Gastroesophageal sphincter (tissue), 4 donors: Measurements from ENCODE around the gene ALDH18A1. TPM values are rescaled to one million over a fixed set of nuclear protein-coding genes. Genes with fewer than 3 reads are reported as not detected.

Experiments used
- ATAC-seq: fragments of 150-250 bp; one replicate; pipeline ENCODE4 v1.9.1; 2016; ENCODE audit warnings: mild to moderate bottlenecking, moderate library complexity
- H3K27ac ChIP-seq, 4 donors: fragments of 200-600 bp; sonication (generic) in 3 of 4; 1 replicate in 3 of 4; 2 replicates in 1 of 4; pipeline ENCODE4 v1.5.1; 2016 to 2019
- H3K27me3 ChIP-seq: fragments of 200-600 bp; sonication (generic); one replicate; pipeline ENCODE4 v1.5.1; 2019
- H3K36me3 ChIP-seq, 2 donors: fragments of 200-600 bp; sonication (generic); one replicate each; pipeline ENCODE4 v1.5.1; 2019; ENCODE audit warnings: control low read depth in 1 of 2
- H3K4me1 ChIP-seq, 3 donors: fragments of 200-600 bp; sonication (generic); 1 replicate in 2 of 3; 2 replicates in 1 of 3; pipeline ENCODE4 v1.5.1; 2016 to 2019; ENCODE audit warnings: control low read depth in 2 of 3
- H3K4me3 ChIP-seq, 2 donors: fragments of 200-600 bp; sonication (generic); one replicate each; pipeline ENCODE4 v1.5.1; 2019; ENCODE audit warnings: mild to moderate bottlenecking in 1 of 2, moderate library complexity in 1 of 2
- H3K9me3 ChIP-seq, 3 donors: fragments of 200-600 bp; sonication (generic); one replicate each; pipeline ENCODE4 v1.5.1; 2017 to 2019; ENCODE audit warnings: control low read depth in 2 of 3
- EP300 ChIP-seq: sonication (generic); formaldehyde crosslinking; IDR thresholded peaks from one replicate; pipeline ENCODE4 v1.6.1; 2017; ENCODE audit warnings: antibody characterized with exemption, mild to moderate bottlenecking
- POLR2A ChIP-seq, 2 donors: fragments of 450-650 bp; IDR thresholded peaks; one replicate each; pipeline ENCODE4 v1.6.1; 2017; ENCODE audit warnings: antibody characterized with exemption in 2 of 2, mild to moderate bottlenecking in 2 of 2, moderate library complexity in 1 of 2
- POLR2AphosphoS5 ChIP-seq: sonication (generic); formaldehyde crosslinking; IDR thresholded peaks from one replicate; pipeline ENCODE4 v1.6.1; 2017; ENCODE audit warnings: antibody characterized with exemption
- WGBS, 2 donors: methylation state at CpG; one replicate each; pipeline ENCODE4 v1.1.5; 2018; ENCODE audit warnings: low coverage in 1 of 2; 5-methylcytosine and 5-hydroxymethylcytosine counted together
- total RNA-seq, 4 donors: library from RNA; depleted of rRNA; stranded (reverse); fragments of >200 nt; gene quantifications; one replicate each; pipeline ENCODE4 v1.1.0, GENCODE V29; 2016
- TF ChIP-seq, protein P1 (sequence below), 4 experiments: fragments of 200-600 bp in 2 of 4; fragments of 450-650 bp in 2 of 4; sonication (generic) in 1 of 4; IDR thresholded peaks; one replicate each; pipeline ENCODE4 v1.5.1; 2017 to 2019; ENCODE audit warnings: antibody characterized with exemption in 4 of 4, mild to moderate bottlenecking in 2 of 4, moderate library complexity in 2 of 4

Gene ALDH18A1
- total RNA-seq, 4 donors from 2014 or later: 19.1 to 32.9 (median 26.7) TPM

DNA sequence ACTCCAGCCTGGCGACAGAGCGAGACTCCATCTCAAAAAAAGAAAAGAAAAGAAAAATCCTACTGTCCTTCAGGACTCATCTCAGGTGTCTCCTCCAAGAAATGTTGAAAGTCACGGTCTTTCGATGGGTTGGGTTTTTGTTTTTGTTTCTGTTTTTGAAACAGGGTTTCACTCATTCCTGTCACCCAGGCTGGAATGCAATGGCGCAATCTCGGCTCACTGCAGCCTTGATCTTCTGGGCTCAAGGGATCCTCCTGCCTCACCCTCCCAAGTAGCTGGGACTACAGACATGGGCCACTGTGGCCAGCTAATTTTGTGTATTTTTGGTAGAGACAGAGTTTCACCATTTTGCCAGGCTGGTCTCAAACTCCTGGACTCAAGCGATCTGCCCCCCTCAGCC, 92.2 kb downstream of the ALDH18A1 start:
- WGBS, 2 donors: 89 to 96% methylated on average over 5 to 7 of the region's 7 CpGs
- TF ChIP-seq POLR2A (IDR thresholded peaks at IDR 0.05) (no peak), POLR2AphosphoS5 (no peak), EP300 (no peak)
- TF ChIP-seq, protein P1, sequence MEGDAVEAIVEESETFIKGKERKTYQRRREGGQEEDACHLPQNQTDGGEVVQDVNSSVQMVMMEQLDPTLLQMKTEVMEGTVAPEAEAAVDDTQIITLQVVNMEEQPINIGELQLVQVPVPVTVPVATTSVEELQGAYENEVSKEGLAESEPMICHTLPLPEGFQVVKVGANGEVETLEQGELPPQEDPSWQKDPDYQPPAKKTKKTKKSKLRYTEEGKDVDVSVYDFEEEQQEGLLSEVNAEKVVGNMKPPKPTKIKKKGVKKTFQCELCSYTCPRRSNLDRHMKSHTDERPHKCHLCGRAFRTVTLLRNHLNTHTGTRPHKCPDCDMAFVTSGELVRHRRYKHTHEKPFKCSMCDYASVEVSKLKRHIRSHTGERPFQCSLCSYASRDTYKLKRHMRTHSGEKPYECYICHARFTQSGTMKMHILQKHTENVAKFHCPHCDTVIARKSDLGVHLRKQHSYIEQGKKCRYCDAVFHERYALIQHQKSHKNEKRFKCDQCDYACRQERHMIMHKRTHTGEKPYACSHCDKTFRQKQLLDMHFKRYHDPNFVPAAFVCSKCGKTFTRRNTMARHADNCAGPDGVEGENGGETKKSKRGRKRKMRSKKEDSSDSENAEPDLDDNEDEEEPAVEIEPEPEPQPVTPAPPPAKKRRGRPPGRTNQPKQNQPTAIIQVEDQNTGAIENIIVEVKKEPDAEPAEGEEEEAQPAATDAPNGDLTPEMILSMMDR (IDR thresholded peaks at IDR 0.05): no peak
- Histone ChIP-seq H3K9me3 (no peaks in the 10 kb centered on the region), H3K27ac (peak overlapping the region; percentile 4 to 81 (median 75)), H3K4me3 (no peak overlapping the region), H3K27me3 (no peaks in the 10 kb centered on the region), H3K36me3 (no peaks in the 10 kb centered on the region), H3K4me1 (peaks cover 0 to 58% (median 0%) of the 10 kb centered on the region in 3 donors)
- no peak for ATAC-seq

DNA sequence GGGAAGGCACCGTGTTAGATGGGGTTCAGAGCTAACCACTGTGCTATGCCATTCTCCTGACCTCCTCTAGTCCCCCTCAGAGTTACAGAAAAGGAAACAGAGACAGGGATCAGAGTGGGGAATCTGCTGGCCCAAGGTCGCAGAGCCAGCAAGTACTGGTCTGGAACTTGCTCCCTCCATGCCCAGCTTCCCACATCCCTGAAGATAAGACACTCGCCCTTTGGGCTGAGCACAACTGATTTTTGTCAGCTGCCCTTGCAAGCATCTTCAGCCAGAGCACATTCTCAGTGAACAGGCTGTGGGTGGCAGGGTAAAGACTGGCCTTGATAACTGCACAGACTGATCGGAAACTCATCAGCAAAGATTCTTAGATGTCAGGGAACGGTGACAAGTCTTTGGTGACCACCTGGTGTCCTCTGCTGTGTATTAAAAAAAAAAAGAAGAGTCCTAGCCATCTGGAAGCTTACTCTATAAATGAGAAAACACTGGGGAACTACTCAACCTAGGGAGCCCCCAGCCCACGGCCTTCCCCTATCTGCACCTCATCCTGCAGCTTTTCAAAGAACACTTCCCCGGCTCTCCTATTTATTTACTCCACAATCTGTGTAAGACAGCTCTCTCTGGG, 94.1 kb downstream of the ALDH18A1 start:
- no peak for TF ChIP-seq EP300
- no peak for TF ChIP-seq POLR2AphosphoS5
- no peak for TF ChIP-seq POLR2A (IDR thresholded peaks at IDR 0.05)
- TF ChIP-seq, protein P1 (IDR thresholded peaks at IDR 0.05): no peak
- H3K27me3 ChIP-seq: no peaks in the 10 kb centered on the region
- H3K4me3 ChIP-seq: no peak overlapping the region
- H3K9me3 ChIP-seq: no peaks in the 10 kb centered on the region
- H3K36me3 ChIP-seq: no peaks in the 10 kb centered on the region
- peaks cover 0 to 45% (median 0%) of the 10 kb centered on the region in 3 donors for H3K4me1 ChIP-seq
- peak overlapping the region in 3 of 4 donors; percentile 51 to 97 (median 84) for H3K27ac ChIP-seq
- no peak for ATAC-seq
- 29 to 64% methylated on average over 1 to 4 of the region's 7 CpGs for WGBS, 2 donors

- peaks cover 0 to 41% (median 0%) of the 10 kb centered on the region in 3 donors for H3K4me1 ChIP-seq
- no peak for ATAC-seq
- H3K27ac ChIP-seq: peak overlapping the region in 3 of 4 donors; percentile 84 to 97 (median 94)
- no peaks in the 10 kb centered on the region for H3K36me3 ChIP-seq
- 47 to 49% methylated on average over 7 of the region's 7 CpGs for WGBS, 2 donors
- TF ChIP-seq, protein P1 (IDR thresholded peaks at IDR 0.05): no peak
- TF ChIP-seq POLR2AphosphoS5: no peak
- no peak for TF ChIP-seq POLR2A (IDR thresholded peaks at IDR 0.05)
- no peak for TF ChIP-seq EP300
- H3K27me3 ChIP-seq: no peaks in the 10 kb centered on the region
- H3K4me3 ChIP-seq: peak overlapping the region; percentile 14 to 89
- no peaks in the 10 kb centered on the region for H3K9me3 ChIP-seq
Observed at GRCh38 chr10:95561864-95562177, 94.7 kb downstream of the ALDH18A1 start.

DNA sequence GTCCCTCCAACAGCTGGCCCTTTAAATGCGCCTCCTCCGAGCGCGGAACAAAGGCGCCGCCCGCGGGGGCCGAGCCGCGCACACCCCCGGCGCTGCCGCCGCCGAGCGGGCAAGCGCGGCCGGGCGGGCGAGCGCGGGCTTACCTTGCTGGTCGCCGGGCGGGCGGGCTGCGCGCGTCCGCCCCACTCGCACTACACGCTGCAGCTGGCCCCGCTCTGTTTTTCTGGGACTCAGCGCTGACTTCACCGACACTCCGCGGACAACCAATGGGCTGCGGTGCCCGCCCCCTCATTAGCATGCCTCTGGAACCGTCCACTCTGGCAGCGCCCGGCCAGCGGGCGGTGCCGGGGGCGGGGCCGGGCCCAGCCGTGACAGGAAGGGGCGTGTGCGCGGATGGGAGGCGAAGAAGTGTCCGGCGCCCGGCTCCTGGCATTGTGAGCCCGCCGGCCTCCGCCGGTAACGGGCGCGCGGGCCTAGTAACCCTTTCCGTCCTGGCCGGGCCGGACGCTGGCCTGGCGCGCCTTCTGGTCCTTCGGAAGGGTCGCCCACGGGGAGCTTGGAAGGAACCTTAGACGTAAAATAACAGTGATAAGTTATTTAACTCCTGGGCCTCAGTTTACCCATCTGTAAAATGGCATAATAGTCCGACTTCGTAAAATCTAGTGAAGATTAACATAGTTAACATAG, 95.2 kb downstream of the ALDH18A1 start, which contains the start of gene SORBS1:
SORBS1 (minus strand) TSS at position 195 of the 687 bp plus-strand sequence. CDS start 120,236 bp downstream, outside the sequence.
- H3K4me1 ChIP-seq: peaks cover 0 to 38% (median 0%) of the 10 kb centered on the region in 3 donors
- TF ChIP-seq EP300: no peak
- peak; percentile 91 to 98 for TF ChIP-seq POLR2A (IDR thresholded peaks at IDR 0.05)
- peak; percentile 97 for TF ChIP-seq POLR2AphosphoS5
- TF ChIP-seq, protein P1 (IDR thresholded peaks at IDR 0.05): peak in 1 of 4 experiments; percentile 17
- no peaks in the 10 kb centered on the region for H3K36me3 ChIP-seq
- H3K27me3 ChIP-seq: no peaks in the 10 kb centered on the region
- peak within 1 kb of the TSS; percentile 78 to 89 for H3K4me3 ChIP-seq
- ATAC-seq: peak; percentile 97
- WGBS, 2 donors: 0 to 6% methylated on average over 1 to 6 of the region's 77 CpGs
- no peaks in the 10 kb centered on the region for H3K9me3 ChIP-seq
- peak within 1 kb of the TSS; percentile 84 to 97 (median 92) for H3K27ac ChIP-seq
